Measurements from ENCODE around the gene ABCF1.

GRCh38 chr6:30615219-30615957 is 44.1 kb downstream of the ABCF1 start:
- TF ChIP-seq CTCF (IDR thresholded peaks at IDR 0.05; ENCODE audit: low read depth, low read length), result no peak
- TF ChIP-seq POLR2A (IDR thresholded peaks at IDR 0.05; ENCODE audit: extremely low read depth, insufficient read length), result no peak
- no peak for TF ChIP-seq MYC (IDR thresholded peaks at IDR 0.05; ENCODE audit: low read depth, low read length)

Measured in NB4 (cell line).